Femur (tissue), 1 donor: ENCODE results near the gene PSMA3.

ENCODE experiments used
- DNase-seq: peaks from one replicate; pipeline ENCODE4 v3.0.0-alpha.2; 2017

PSMA3 gene

DNA sequence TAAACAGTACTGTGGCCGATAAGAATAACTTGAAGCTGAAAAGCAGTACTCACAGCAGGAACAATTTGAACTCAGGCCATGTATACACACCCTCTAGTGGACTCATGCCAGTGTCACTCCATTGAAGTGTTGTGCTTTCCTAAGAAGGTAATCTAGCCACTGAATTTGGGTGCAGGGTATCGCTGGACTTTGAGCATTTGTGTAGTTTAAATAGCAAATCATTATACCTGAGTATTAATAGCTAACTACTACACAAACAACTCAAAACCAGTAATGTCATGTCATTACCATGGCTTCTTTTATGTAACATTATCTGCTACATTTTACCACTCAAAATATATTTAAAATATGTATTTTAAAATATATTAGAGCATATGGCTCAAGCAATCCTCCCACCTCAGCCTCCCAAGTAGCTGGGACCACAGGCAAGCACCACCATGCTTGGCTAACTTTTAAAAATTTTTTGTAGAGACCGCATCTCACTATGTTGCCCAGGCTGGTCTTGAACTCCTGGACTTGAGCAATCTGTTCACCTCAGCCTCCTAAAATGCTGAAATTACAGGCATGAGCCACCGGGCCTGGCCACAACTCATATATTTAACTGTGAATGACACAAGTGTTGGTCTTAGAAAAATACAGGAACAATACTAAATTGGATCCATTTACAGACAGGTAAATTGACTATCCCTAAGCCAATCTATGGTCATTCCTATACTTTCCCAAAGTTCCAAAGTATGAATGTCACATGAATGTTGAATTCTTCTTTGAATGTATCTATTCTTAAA, 28.1 kb downstream of the PSMA3 start:
- DNase-seq = no peak

DNA sequence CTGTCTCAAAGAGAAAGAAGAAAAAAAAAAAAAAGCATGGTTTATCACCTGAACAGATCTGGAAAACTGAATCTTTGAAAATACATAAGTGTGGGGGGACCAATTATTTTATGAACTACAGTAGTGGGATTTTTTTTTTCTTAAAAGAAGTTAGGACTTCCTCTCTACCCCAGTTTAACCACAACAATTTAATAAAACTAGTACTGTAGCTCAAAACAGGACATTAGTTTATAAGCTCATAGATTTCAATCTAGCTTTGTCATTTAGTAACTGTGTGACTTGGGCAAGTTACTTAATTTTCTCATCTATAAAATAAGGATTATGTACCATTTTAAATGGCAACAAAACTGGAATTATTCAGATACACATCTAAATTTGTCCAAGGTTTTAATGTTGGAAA, 30.2 kb downstream of the PSMA3 start:
- DNase-seq = no peak

DNA sequence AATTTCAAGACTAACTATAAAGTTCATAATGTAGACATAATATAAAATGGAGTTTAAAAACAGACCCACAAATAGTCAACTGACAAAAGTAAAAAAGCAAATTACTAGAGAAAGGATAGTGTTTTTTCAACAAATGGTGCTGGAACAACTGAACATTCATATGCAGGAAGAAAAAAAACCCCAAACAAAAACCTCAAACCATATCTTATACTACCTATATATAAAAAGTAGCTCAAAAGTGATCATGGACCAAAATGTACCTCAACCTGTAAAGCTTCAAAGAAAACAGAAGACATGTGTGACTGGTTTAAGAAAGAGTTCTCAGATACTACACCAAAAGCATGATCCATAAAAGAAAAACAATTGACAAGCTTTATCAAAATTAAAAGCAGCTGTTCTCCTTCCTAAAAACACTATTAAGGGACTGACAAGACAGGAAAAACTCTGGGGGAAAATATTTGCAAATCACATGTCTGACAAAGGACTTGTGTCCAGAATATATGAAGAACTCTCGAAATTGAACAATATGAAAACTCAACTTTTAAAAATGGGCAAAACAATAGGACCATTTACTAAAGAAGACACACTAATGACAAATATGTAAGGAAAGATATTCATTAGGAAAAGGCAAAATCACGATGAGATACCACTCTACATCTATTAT, 31.0 kb downstream of the PSMA3 start:
- DNase-seq = no peak

DNA sequence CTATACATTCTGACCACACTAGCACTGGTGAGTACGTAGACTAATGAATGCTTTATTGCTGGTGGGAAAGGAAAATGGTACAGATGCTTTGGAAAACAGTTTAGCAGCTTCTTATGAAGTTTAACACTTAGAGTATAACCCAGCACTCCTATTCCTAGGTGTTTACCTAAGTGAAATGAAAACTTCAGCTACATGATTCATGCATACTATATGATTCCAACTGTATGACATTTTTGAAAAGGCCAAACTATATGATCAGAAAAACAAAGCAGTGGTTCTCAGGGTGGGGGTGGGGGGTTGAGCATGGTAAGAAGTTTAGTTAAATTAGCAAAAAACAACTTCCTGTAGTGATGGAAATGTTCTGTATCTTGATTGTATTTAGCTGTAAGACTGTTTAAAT, 31.6 kb downstream of the PSMA3 start:
- no peak for DNase-seq

DNA sequence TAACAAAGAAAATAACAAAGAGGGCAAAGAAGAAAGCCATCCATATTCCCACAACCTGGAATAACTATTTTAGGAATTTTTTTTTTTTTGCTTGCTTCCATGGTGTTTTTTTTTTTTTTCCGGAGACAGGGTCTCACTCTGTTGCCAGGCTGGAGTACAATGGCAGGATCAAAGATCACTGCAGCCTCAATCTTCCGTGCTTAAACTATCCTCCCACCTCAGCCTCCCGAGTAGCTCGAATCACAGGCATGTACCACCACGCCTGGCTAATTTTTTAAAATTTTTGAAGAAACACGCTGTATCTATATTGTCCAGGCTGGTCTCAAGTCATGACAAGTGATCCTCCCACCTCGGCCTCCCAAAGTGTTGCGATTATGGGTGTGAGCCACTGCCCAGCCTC, 33.5 kb downstream of the PSMA3 start:
- DNase-seq = no peak

- DNase-seq = peak; percentile 57
Observed at GRCh38 chr14:58280954-58281787, 36.5 kb downstream of the PSMA3 start.

GRCh38 chr14:58281969-58282368, 37.3 kb downstream of the PSMA3 start:
- no peak for DNase-seq

DNA sequence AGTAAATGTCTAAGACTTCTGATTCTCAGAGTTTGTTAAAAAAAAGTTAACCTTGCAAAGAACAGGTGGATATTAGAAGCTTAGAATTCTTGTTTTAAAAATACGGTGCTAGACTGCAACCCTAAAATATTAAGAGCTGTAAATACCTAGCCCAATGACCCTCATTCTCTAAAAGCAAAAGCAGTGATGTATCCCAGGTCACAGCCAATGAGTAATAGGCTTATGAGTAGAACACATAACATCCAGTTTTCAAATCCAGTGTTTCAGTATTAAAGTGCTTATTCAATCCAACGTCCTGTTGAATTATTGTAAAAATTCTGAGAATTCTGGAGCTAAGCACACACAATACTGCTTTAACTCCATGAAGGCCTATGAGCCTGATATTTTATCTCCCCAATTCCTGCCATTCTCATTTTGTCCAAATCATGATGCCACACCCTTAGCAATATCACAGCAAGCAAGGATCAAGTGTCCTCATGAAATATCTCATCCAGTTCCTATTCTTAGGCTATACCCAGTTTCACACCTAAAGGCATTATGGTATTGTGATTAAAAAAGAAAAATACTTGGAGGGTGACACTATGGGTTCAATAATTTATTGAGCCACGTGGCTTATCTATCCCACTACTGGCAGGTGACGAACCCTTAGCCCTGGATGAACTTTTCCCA, 38.4 kb downstream of the PSMA3 start:
- DNase-seq = no peak

DNA sequence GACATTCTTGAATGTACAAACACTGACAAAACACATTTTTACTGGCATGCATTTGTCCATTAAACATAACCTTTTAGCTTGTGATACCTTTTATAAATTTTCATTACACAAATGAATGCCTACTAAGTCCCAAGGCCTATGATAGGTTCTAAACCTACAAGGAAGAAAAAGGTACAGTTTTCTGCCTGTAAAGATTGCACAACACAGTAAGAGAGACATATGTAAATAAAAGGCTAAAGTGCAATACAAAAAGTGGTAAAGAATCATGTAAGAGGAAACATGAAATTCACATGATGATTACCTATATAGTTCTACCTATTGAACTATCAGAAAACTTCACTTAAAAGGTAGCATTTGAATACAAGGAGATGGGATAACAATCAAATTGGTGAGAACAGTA, 39.1 kb downstream of the PSMA3 start:
- no peak for DNase-seq

- no peak for DNase-seq
Observed at GRCh38 chr14:58285132-58285531, 40.5 kb downstream of the PSMA3 start.

DNA sequence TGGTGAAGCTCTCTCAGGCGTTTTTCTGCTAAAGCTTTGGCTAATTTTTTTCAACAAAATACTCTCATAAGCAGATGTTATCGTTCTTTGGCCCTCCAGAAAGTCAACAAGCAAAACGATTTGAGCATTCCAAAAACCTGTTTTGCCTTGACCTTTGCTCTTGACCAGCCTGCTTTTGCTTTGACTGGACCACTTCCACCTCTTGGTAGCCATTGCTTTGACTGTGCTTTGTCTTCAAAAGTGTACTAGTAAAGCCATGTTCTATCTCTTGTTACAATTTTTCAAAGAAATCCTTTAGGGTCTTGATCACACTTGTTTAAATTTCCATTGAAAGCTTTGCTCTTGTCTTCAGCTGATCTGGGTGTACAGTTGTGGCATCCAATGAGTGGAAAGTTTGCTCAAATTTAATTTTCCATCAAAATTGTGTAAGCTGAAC, 43.0 kb downstream of the PSMA3 start:
- no peak for DNase-seq

GRCh38 chr14:58288106-58288792, 43.6 kb downstream of the PSMA3 start:
- DNase-seq = no peak

GRCh38 chr14:58291646-58292045, 47.0 kb downstream of the PSMA3 start:
- DNase-seq = no peak

GRCh38 chr14:58292187-58292586, 47.5 kb downstream of the PSMA3 start:
- no peak for DNase-seq

DNA sequence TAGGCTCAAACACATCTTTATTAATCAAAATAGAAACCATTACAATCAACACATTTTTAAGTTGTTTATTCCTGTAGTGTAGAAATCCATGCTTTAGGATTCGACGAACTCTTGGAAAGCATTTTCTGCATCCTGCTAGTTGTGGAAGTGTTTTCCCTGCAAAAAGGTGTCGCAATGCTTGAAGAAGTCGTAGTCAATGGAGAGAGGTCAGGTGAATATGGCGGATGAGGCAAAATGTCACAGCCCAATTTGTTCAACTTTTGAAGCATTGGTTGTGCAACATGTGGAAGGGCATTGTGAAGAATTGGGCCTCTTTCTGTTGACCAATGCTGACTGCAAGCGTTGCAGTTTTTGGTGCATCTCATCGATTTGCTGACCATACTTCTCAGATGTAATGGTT, 49.6 kb downstream of the PSMA3 start:
- no peak for DNase-seq

GRCh38 chr14:58296726-58297125, 52.1 kb downstream of the PSMA3 start:
- DNase-seq = no peak

GRCh38 chr14:58297412-58297761, 52.7 kb downstream of the PSMA3 start:
- DNase-seq = no peak

- DNase-seq = peak; percentile 100
Observed at GRCh38 chr14:58297762-58298476, 53.3 kb downstream of the PSMA3 start.

GRCh38 chr14:58298477-58299400, 54.1 kb downstream of the PSMA3 start, which contains the start of gene ARID4A:
Gene ARID4A (plus strand): TSS chr14:58298555. CDS start chr14:58299855, 1,300 bp downstream.
- DNase-seq = peak; percentile 70
